WTC11 (cell line): ENCODE results near the gene TMEM147. TPM values are rescaled to one million over a fixed set of nuclear protein-coding genes. Genes with fewer than 3 reads are reported as not detected.

ENCODE experiments used
- ATAC-seq: fragments of 200-7000 bp; cut with Tn5 transposase; 2 replicates; pipeline ENCODE4 v1.10.0; 2021; ENCODE audit warnings: mild to moderate bottlenecking, moderate library complexity
- CTCF ChIA-PET: fragments of 300-600 bp; sonication (Branson Sonifier 250); formaldehyde crosslinking; loops from one replicate; lab custom pipeline; 2021; ENCODE audit warnings: antibody characterized with exemption; lab: Charles Lee
- POLR2A ChIA-PET: fragments of 350-600 bp; sonication (Branson Sonifier 250); formaldehyde crosslinking; loops from one replicate; lab custom pipeline; 2021; ENCODE audit warnings: antibody characterized with exemption; lab: Charles Lee
- DNase-seq: peaks from one replicate; pipeline ENCODE4 v3.0.0; 2021; ENCODE audit warnings: low spot score
- H3K27ac Mint-ChIP-seq: 2 replicates; pipeline ENCODE4 v1.8.0; 2021; ENCODE audit warnings: mixed read lengths
- H3K27me3 Mint-ChIP-seq: 2 replicates; pipeline ENCODE4 v1.8.0; 2021; ENCODE audit warnings: low read depth, mild to moderate bottlenecking, moderate library complexity, mixed read lengths
- H3K36me3 Mint-ChIP-seq: 2 replicates; pipeline ENCODE4 v1.8.0; 2021; ENCODE audit warnings: mixed read lengths
- H3K4me1 Mint-ChIP-seq: 2 replicates; pipeline ENCODE4 v1.8.0; 2022; ENCODE audit warnings: mixed read lengths
- H3K4me3 Mint-ChIP-seq: 2 replicates; pipeline ENCODE4 v1.8.0; 2021; ENCODE audit warnings: mild to moderate bottlenecking, moderate library complexity, mixed read lengths
- H3K9me3 Mint-ChIP-seq: 2 replicates; pipeline ENCODE4 v1.8.0; 2021; ENCODE audit warnings: mixed read lengths
- ATF1 ChIP-seq: sonication (generic); formaldehyde crosslinking; IDR thresholded peaks from 2 replicates; pipeline ENCODE4 v1.8.1; 2023; ENCODE audit warnings: mild to moderate bottlenecking, moderate library complexity, missing genetic modification reagents
- ATF2 ChIP-seq: sonication (generic); formaldehyde crosslinking; IDR thresholded peaks from 2 replicates; pipeline ENCODE4 v1.8.1; 2022; ENCODE audit warnings: low read depth, missing genetic modification reagents, borderline replicate concordance
- CREB1 ChIP-seq: sonication (generic); formaldehyde crosslinking; IDR thresholded peaks from 2 replicates; pipeline ENCODE4 v1.8.0; 2023; ENCODE audit warnings: mild to moderate bottlenecking, missing genetic modification reagents
- CTCF ChIP-seq: fragments of 200-600 bp; IDR thresholded peaks from 2 replicates; pipeline ENCODE4 v1.8.0; 2022; ENCODE audit warnings: antibody characterized with exemption
- E2F5 ChIP-seq: sonication (generic); formaldehyde crosslinking; IDR thresholded peaks from 2 replicates; pipeline ENCODE4 v1.8.1; 2022; ENCODE audit warnings: mild to moderate bottlenecking, moderate library complexity, missing genetic modification reagents
- ELF4 ChIP-seq: sonication (generic); formaldehyde crosslinking; IDR thresholded peaks from 2 replicates; pipeline ENCODE4 v1.8.1; 2022; ENCODE audit warnings: low read depth, mild to moderate bottlenecking, moderate library complexity, missing genetic modification reagents
- ETV6 ChIP-seq: sonication (generic); formaldehyde crosslinking; IDR thresholded peaks from 2 replicates; pipeline ENCODE4 v1.8.1; 2022; ENCODE audit warnings: mild to moderate bottlenecking, missing genetic modification reagents
- FOXK1 ChIP-seq: sonication (generic); formaldehyde crosslinking; IDR thresholded peaks from 2 replicates; pipeline ENCODE4 v1.8.0; 2022; ENCODE audit warnings: mild to moderate bottlenecking, moderate library complexity, missing genetic modification reagents
- GABPB1 ChIP-seq: sonication (generic); formaldehyde crosslinking; IDR thresholded peaks from 2 replicates; pipeline ENCODE4 v1.8.1; 2023; ENCODE audit warnings: mild to moderate bottlenecking, missing genetic modification reagents
- GTF2I ChIP-seq: fragments of 250-450 bp; sonication (Bioruptor Pico); conservative IDR thresholded peaks from 2 replicates; pipeline ENCODE4 v1.4.0; 2021; ENCODE audit warnings: mild to moderate bottlenecking
- IRF1 ChIP-seq: sonication (generic); formaldehyde crosslinking; IDR thresholded peaks from 2 replicates; pipeline ENCODE4 v1.8.0; 2023; ENCODE audit warnings: missing genetic modification reagents
- IRF2 ChIP-seq: sonication (generic); formaldehyde crosslinking; IDR thresholded peaks from 2 replicates; pipeline ENCODE4 v1.8.0; 2022; ENCODE audit warnings: low read depth, missing genetic modification reagents, borderline replicate concordance
- NFATC4 ChIP-seq: fragments of 250-450 bp; sonication (Bioruptor Pico); IDR thresholded peaks from 2 replicates; pipeline ENCODE4 v1.9.0; 2021; ENCODE audit warnings: mild to moderate bottlenecking
- RELA ChIP-seq: sonication (generic); formaldehyde crosslinking; IDR thresholded peaks from 2 replicates; pipeline ENCODE4 v1.8.1; 2022; ENCODE audit warnings: missing genetic modification reagents, mild to moderate bottlenecking, borderline replicate concordance
- RORB ChIP-seq: fragments of 250-450 bp; sonication (Bioruptor Pico); IDR thresholded peaks from 2 replicates; pipeline ENCODE4 v1.9.0; 2021; ENCODE audit warnings: mild to moderate bottlenecking
- SMAD3 ChIP-seq: sonication (generic); formaldehyde crosslinking; IDR thresholded peaks from 2 replicates; pipeline ENCODE4 v1.8.0; 2022; ENCODE audit warnings: missing genetic modification reagents, mild to moderate bottlenecking, borderline replicate concordance
- TCF7 ChIP-seq: sonication (generic); formaldehyde crosslinking; IDR thresholded peaks from 2 replicates; pipeline ENCODE4 v1.8.0; 2022; ENCODE audit warnings: mild to moderate bottlenecking, low read depth, missing genetic modification reagents, moderate library complexity
- TEAD4 ChIP-seq: sonication (generic); formaldehyde crosslinking; IDR thresholded peaks from 2 replicates; pipeline ENCODE4 v1.8.0; 2022; ENCODE audit warnings: mild to moderate bottlenecking, missing genetic modification reagents
- USF1 ChIP-seq: sonication (generic); formaldehyde crosslinking; IDR thresholded peaks from 2 replicates; pipeline ENCODE4 v1.8.0; 2022; ENCODE audit warnings: mild to moderate bottlenecking, missing genetic modification reagents
- ZNF121 ChIP-seq: sonication (generic); formaldehyde crosslinking; IDR thresholded peaks from 2 replicates; pipeline ENCODE4 v1.8.0; 2023; ENCODE audit warnings: missing genetic modification reagents
- ZNF219 ChIP-seq: sonication (generic); formaldehyde crosslinking; IDR thresholded peaks from 2 replicates; pipeline ENCODE4 v1.8.0; 2023; ENCODE audit warnings: missing genetic modification reagents, mild to moderate bottlenecking, borderline replicate concordance
- total RNA-seq: library from RNA; stranded (reverse); gene quantifications from 3 replicates; pipeline ENCODE4 v1.2.3, GENCODE V29; 2021

The TMEM147 gene
- total RNA-seq, 1 experiment from 2014 or later: 135 TPM

GRCh38 chr19:35556025-35556590 is 10.7 kb downstream of the TMEM147 start:
- ATAC-seq (no peak), DNase-seq (no peak)
- H3K4me3 Mint-ChIP-seq: peak overlapping the region; percentile 18; the same call in 1 of the 2 replicates
- peak overlapping the region; percentile 88; the same call in 1 of the 2 replicates for H3K27ac Mint-ChIP-seq
- H3K27me3 Mint-ChIP-seq: peaks cover 44% of the 10 kb centered on the region
- ChIA-PET POLR2A (interaction anchor here (1.2 kb wide), 1 partner anchor 36 kb away, joined by 3 read pairs; no protein-coding TSS in a partner anchor), CTCF (interaction anchor here (0.5 to 3.9 kb wide), 14 partner anchors 14 to 246 kb away, joined by 3 to 62 read pairs (median 4); partner anchors contain the start of gene DMKN)
- peaks cover 12% of the 10 kb centered on the region for H3K4me1 Mint-ChIP-seq
- H3K9me3 Mint-ChIP-seq: no peaks in the 10 kb centered on the region
- no peaks in the 10 kb centered on the region for H3K36me3 Mint-ChIP-seq
- TF ChIP-seq IRF2 (CRISPR knock-in tag): no peak
- TF ChIP-seq SMAD3: no peak
- no peak for TF ChIP-seq RORB (CRISPR knock-in tag)
- TF ChIP-seq GABPB1 (CRISPR knock-in tag): no peak
- no peak for TF ChIP-seq NFATC4 (CRISPR knock-in tag)
- no peak for TF ChIP-seq ATF1 (CRISPR knock-in tag)
- no peak for TF ChIP-seq ATF2 (CRISPR knock-in tag)
- no peak for TF ChIP-seq GTF2I (CRISPR knock-in tag)
- TF ChIP-seq, all 79 proteins: peak for 0

- H3K9me3 Mint-ChIP-seq: no peaks in the 10 kb centered on the region
- H3K4me1 Mint-ChIP-seq: peaks cover 12% of the 10 kb centered on the region
- H3K4me3 Mint-ChIP-seq: peak overlapping the region; percentile 87
- ATAC-seq (no peak), DNase-seq (no peak)
- ChIA-PET CTCF (interaction anchor here (0.6 to 3.9 kb wide), 31 partner anchors 8 to 490 kb away, joined by 3 to 62 read pairs (median 7); partner anchors contain the start of genes COX6B1, DMKN, HAUS5 and KIRREL2), POLR2A (interaction anchor here (0.6 to 1.8 kb wide), 10 partner anchors 9 to 313 kb away, joined by 3 to 14 read pairs (median 4); partner anchors contain the start of genes COX6B1, DMKN and HAUS5)
- H3K27me3 Mint-ChIP-seq: peaks cover 48% of the 10 kb centered on the region
- TF ChIP-seq E2F5 (no peak), TCF7 (CRISPR knock-in tag) (no peak), TEAD4 (0 out of 2 replicates have a peak, but pooled peaks have one; percentile 9), IRF1 (no peak), ZNF121 (CRISPR knock-in tag) (peak; percentile 43; the same call in 1 of the 2 replicates), ELF4 (CRISPR knock-in tag) (no peak), RELA (CRISPR knock-in tag) (no peak)
- no peaks in the 10 kb centered on the region for H3K36me3 Mint-ChIP-seq
- no peak overlapping the region for H3K27ac Mint-ChIP-seq
These were observed 11.6 kb downstream of the TMEM147 start for GRCh38 chr19:35556846-35557538.

GRCh38 chr19:35557539-35558399 is 12.3 kb downstream of the TMEM147 start:
- DNase-seq (peak; percentile 100), ATAC-seq (peak; percentile 86)
- peak overlapping the region; percentile 87 for H3K4me3 Mint-ChIP-seq
- H3K27ac Mint-ChIP-seq: peak overlapping the region; percentile 55; the same call in 1 of the 2 replicates
- H3K9me3 Mint-ChIP-seq: no peaks in the 10 kb centered on the region
- CTCF ChIA-PET: interaction anchor here (0.6 to 3.9 kb wide), 37 partner anchors 9 to 491 kb away, joined by 3 to 62 read pairs (median 5); partner anchors contain the start of genes COX6B1, DMKN, HAUS5 and KIRREL2
- H3K4me1 Mint-ChIP-seq: peaks cover 12% of the 10 kb centered on the region
- POLR2A ChIA-PET: interaction anchor here (0.6 to 1.8 kb wide), 12 partner anchors 9 to 312 kb away, joined by 3 to 14 read pairs (median 3); partner anchors contain the start of genes COX6B1, DMKN and HAUS5
- H3K27me3 Mint-ChIP-seq: peaks cover 55% of the 10 kb centered on the region
- no peaks in the 10 kb centered on the region for H3K36me3 Mint-ChIP-seq
- TF ChIP-seq ZNF219 (CRISPR knock-in tag): 0 out of 2 replicates have a peak, but pooled peaks have one; percentile 44
- no peak for TF ChIP-seq ATF2 (CRISPR knock-in tag)
- TF ChIP-seq CTCF: no peak
- TF ChIP-seq ETV6: no peak
- peak; percentile 35; the same call in 1 of the 2 replicates for TF ChIP-seq USF1 (CRISPR knock-in tag)
- no peak; the same call in 1 of the 2 replicates for TF ChIP-seq FOXK1 (CRISPR knock-in tag)
- TF ChIP-seq CREB1: no peak
- peak; percentile 10; the same call in 1 of the 2 replicates for TF ChIP-seq TEAD4
